MM.1S (cell line): Measurements from ENCODE around the gene CCDC171.

Experiments used
- EZH2phosphoT487 ChIP-seq: fragments of 300-600 bp; sonication (generic); IDR thresholded peaks from 2 replicates; pipeline ENCODE4 v1.6.1; 2018; ENCODE audit warnings: antibody characterized with exemption, low read length
- TF ChIP-seq, protein P1 (sequence below): fragments of 300-600 bp; sonication (generic); IDR thresholded peaks from 2 replicates; pipeline ENCODE4 v1.5.1; 2016; ENCODE audit warnings: antibody characterized with exemption, low read length, mixed read lengths

GRCh38 chr9:15782106-15782505, 229.3 kb downstream of the CCDC171 start:
- TF ChIP-seq, protein P1, sequence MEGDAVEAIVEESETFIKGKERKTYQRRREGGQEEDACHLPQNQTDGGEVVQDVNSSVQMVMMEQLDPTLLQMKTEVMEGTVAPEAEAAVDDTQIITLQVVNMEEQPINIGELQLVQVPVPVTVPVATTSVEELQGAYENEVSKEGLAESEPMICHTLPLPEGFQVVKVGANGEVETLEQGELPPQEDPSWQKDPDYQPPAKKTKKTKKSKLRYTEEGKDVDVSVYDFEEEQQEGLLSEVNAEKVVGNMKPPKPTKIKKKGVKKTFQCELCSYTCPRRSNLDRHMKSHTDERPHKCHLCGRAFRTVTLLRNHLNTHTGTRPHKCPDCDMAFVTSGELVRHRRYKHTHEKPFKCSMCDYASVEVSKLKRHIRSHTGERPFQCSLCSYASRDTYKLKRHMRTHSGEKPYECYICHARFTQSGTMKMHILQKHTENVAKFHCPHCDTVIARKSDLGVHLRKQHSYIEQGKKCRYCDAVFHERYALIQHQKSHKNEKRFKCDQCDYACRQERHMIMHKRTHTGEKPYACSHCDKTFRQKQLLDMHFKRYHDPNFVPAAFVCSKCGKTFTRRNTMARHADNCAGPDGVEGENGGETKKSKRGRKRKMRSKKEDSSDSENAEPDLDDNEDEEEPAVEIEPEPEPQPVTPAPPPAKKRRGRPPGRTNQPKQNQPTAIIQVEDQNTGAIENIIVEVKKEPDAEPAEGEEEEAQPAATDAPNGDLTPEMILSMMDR = no peak
- TF ChIP-seq EZH2phosphoT487 = no peak
